ENCODE results near the gene FBP1.
"Not testable (repeated sequence)": the region's sequence is repeated elsewhere in the genome, so short reads cannot be mapped to it uniquely, and the experiment has no call there.

Gene FBP1

DNA sequence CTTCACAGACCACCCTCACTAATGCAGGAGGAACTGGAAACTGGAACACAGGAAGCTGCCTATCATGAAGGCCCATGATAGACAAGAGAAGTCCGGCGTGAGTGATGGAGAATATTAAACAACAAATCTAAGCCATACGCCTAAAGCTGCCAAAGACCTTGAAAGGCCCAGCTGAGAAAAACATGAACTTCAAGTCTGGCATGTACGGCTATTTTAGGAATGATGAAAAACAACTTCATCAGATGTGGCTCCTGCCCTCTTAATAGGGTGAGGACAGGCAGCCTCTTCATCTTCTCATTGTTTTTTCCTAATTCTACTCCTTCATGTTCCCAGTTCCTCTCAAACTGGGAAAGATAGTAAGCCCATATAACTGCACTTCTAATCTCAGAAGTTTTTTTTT lies 20.3 kb downstream of the FBP1 start:
- no peak for DNase-seq (ENCODE audit: low read depth in 3 of 3)

DNA sequence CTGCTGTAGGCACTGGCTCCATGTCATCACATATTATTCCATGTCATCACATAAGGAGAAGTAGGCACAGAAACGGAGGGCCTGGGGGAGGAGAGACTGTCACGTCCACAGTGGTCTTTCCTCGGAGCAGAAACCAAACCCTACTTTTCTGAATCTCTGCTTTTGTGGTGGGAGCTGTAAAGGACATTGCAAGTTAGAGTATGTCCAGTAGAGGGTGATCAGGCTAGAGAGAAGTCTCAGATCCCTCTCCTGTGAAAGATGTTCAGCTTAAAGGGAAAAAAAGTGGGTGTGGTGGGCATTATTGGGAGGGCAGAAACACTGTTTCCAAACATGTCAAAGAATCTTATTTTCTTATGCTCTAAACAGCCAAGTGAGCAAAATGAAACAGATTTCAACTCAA lies 26.3 kb downstream of the FBP1 start:
- DNase-seq (ENCODE audit: low read depth in 3 of 3), result no peak

DNA sequence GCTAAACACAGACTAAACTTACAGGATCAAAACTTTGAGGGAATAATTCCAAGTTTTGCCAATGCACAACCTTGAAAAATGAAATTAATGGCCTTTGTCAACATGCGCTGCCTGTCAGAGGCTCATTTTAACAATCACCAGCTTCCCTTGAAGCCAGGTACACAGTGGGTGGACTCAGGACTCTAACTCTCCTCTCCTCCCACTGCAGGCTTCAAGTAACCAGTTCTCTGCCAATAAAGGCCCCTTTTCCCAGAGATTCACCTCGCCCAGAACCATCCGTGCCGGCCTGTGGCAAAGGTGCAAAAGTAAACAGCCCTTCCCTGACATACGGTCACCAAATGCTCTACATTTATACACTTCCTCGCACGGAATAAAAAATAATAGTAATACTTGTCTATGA lies 27.2 kb downstream of the FBP1 start:
- no peak for DNase-seq (ENCODE audit: low read depth in 3 of 3)

DNA sequence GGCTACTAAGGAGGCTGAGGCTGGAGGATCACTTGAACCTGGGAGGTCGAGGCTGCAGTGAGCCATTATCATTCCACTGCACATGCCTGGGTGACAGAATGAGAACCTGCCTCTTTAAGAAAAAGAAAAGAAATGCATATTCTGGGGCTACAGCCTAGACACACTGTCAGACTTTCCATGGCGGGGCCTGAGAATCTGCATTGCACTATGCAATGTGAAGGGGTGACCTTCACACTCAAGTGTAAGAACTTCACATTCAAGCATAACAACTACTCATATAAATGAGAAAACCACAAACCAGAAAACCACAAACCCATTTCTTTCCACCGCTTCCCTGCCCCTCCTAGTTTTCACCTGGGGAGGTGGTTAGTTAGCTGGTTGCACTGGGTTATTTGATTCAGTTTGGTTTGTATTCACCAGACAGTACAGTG lies 27.7 kb downstream of the FBP1 start:
- peak; percentile 53 to 65 (median 55) for DNase-seq (ENCODE audit: low read depth in 3 of 3)

DNA sequence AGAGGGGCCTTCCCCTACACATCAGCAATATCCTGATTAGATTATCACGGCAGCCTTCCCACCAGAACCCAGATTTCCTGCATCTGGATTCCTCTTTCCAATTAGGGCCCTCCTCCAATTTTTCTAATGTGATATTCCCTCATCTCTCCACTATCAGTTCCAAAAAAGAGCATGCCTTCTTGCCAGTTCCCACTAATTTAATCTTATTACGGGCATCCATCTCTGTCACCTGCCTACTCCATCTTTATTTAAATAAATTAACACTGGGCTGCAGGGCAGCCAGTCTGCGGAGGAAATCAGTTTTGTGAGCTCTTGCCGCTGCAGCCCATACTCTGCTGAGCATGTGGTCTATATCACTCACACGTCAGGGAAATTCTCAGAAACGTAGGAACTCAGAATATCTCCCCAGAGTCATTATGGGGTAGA lies 29.1 kb downstream of the FBP1 start:
- DNase-seq (ENCODE audit: low read depth in 3 of 3), result no peak

DNA sequence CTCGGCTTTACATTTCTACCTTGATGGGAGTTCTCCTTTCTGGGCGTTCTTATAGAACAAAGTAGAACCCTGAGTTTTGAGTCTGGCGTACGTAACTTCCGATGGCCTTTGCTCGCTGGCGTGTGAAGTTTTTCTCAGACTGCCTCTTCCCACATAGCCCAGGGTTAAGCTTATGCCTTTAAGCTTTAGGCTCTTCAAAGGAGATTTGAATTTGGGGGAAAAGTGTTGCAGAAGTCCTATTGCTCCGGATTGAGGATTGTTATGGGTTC lies 32.0 kb downstream of the FBP1 start:
- DNase-seq (ENCODE audit: low read depth in 3 of 3), result no peak

DNA sequence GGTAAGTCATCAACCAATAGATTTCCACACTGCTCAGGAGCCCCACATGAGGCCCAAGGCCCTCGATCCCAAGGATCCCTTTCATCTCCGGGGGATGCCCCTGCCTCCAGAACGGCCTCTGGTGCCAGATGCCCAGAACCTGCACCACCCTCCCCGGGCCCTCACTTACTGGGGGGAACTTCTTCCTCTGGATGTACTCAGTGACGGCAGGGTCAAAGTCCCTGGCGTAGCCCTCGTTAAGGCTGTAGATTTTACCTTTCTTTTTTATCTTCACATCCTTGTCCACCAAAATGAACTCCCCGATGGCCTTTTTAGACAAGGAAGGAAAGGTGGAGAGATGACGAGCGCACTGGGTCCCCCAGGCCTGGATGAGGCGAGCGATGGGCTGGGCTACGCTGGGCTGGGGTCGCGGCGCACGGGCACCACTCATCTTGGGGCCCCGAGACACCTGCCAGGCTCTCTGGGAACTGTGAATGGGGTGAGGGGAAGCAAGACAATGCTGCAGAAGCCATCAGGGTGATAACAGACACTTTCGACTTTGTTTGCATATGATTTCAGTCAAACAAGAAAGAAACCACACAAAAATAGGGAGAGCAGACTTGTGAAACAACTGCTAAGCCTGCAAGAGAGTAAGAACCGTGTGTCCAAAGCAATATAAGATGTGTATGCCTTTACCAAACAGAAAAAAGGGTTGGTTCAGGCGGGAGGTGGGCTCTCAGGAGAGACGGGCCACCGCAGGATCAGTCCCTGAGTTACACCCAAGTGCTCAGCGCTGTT lies 32.5 kb downstream of the FBP1 start:
- no peak for DNase-seq (ENCODE audit: low read depth in 3 of 3)

DNA sequence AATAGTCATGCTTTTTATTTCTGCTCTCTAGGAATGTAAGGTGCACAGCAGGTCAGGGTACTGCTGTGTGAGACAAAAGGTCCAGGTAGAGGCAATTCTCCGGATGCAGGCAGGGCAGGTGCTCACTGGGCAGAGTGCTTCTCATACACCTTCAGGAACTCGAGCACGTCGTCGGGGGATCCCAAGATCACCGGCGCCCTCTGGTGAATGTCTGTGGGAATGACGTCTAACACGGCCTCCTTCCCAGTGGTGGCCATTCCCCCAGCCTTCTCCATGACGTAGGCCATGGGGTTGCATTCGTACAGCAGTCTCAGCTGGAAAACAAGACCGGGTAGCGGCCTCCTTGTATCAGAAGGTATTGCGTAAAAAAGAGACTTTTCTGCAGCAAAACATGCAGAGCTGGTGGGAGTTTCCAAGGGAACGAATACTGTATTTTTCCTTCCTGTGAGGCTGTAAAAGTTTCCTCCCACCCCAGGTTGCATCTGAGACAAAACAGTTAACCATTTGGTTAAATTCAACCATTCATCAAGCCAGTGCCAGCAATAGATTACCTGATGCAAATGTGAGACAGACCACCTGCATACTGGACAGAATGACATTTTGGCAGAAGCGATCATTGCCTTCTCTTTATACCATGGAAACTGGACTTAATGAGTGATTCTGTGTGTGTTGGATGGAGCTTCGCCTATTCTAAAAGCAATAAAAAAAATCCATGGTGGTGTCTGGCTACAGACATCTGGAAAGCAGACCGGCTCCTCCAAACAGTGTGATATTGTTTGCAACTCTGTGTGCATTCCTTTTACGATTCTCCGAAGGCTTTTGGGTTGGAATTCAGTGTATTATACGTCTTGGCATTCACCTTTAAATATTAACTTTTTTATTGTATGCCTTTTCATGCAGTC lies 35.8 kb downstream of the FBP1 start:
- peak; percentile 57 to 62 (median 59) for DNase-seq (ENCODE audit: low read depth in 3 of 3)

DNA sequence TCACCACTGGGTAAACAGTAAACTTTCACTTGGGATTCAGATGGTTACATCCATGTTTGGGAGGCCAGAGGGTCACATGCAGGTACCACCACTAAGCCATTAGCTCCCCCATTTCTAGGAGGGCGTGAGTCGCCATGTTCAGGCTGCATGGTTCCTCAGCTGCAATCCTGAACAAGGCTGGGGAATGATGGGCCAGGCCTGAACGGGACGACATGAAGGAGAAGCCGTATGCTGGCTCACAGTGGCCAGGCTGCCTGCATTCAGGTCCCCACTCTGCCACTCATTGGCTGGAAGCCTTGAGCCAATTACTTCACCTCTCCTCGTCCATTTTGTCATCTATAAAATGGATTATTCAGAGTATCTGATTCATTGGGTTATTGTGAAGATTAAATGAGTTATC lies 36.7 kb downstream of the FBP1 start:
- DNase-seq (ENCODE audit: low read depth in 3 of 3), result no peak

DNA sequence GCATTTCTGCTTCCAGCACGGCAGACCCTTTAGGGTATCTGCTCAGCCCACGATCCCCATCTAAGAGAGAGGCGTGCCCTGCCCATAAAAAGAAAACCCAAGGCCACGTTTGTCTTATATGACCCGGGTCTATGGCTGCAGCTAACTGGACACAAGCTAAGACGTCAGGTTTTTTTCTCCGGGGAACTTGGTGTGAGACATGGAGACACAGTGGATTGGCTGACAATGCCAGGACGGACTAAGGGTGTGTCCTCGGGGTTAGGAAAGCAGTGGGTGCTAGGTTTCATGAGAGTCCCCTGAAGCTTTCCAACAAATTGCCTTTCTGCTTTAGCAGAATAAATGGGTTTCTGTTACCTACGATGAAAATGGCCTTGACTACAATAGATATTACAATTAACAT lies 38.6 kb downstream of the FBP1 start:
- no peak for DNase-seq (ENCODE audit: low read depth in 3 of 3)

DNA sequence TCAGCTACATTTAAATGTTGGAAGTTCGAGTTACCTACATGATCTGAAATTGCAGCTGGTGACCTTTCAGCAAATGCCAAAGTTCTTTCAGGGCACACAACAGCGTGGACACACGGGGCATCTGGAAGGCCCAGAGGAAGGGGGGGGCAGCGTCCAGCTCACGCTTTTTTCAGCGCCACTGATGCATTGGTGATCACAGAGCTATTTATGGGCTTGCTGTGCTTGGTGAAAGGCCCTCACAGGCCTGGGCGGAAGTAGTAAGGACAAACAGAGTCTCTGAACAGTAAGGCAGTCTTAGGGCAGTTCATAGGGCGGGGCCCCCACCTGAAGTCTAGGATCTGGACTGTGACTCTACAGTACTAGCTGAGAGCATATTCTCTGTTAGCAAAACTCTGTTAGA lies 39.1 kb downstream of the FBP1 start:
- DNase-seq (ENCODE audit: low read depth in 3 of 3), result no peak

DNA sequence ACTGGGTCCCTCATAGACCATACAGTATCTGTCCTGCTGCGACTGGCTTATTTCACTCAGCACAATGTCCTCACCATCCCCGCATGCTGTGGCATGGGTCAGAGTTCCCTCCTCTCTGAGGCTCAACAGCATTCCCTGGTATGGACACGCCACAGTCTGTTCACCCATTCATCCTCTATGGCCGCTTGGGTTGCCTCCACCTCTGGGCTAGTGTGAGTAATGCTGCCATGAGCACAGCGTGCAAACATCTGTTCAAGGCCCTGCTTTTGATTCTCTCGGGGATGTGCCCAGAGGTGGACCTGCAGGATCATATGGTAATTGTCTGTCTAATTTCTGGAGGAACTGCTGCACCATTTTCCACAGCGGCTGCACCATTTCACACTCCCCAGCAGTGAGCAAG lies 40.2 kb downstream of the FBP1 start:
- no peak for DNase-seq (ENCODE audit: low read depth in 3 of 3)

DNA sequence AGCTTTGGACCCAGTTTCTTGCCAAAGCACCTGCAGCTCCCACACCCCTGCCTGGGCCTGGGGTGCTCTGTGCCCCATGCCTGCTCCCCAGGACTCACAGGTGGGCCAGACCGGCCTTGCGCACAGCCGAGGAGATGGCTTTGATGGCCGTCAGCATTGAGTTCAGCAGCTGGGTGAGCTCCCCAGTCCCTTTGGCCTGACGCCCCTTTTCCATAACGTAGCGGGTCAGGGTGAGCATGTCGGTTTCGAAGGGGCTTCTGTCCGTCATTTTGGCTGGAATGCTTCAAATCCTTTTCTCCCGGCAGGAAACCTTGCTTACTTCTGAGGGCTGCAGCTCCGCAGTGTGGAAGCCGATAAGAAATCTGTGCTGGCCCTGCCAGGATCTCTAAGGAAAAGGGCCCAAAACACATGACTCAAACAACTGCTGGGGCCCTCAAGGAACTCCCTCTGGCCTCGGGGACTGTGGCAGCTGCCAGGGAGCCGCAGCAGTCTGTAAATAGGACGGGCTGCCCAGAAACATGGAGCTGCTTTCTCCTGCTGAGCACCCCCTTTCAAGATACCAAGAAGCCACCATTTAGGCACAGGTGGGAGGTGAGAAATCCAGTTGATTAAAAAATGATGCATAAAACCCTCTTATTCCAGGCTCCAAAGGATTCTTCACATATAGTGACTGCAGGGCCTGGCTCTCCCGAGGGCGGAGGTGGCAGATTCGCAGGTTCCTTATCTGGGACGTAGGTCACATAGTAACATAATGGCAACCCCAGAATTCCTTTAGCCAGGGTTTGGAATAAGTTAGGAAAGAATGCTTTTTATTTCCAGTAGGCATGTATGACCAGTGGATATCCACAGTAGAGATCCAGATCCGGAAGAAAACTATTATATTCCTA lies 45.6 kb downstream of the FBP1 start, which contains the start of gene FBP2:
FBP2 (minus strand) TSS at position 366 of the 887 bp plus-strand sequence; CDS start at position 268, 98 bp downstream.
- DNase-seq (ENCODE audit: low read depth in 3 of 3), result no peak

DNA sequence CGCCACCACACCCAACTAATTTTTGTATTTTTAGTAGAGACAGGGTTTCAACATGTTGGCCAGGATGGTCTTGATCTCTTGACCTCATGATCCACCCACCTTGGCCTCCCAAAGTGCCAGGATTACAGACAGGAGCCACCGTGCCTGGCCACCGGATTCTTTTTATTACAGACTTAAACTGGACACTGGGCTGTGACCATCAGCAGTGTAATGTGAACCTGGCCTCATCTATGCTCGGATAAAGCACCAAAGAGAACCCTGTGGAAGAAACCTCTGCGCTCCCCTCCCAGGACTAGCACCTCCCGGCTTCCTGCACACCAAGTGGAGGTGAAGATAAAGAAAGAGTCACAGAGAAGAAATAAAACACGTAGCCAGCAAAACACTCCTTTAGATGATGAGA lies 46.6 kb downstream of the FBP1 start:
- DNase-seq (ENCODE audit: low read depth in 3 of 3), result not testable (repeated sequence)

DNA sequence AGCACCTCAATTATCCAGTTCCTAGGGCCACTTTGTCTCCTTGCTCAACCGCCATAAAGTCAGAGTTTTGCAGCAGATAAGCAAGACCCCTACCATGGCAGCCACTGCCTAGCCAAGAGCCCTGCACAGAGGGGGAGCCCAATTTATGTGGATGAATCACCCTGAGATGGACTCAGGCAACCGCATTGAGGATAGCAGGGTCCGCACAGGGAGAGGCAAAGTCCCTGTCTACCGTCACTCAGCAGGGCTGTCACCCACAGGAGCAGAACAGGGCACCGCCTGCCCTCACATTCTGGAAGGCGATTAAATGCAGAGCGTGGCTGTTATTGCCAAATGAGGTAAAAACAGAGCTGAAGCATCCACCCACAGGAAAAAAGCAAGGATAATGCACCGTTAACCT lies 47.4 kb downstream of the FBP1 start:
- DNase-seq (ENCODE audit: low read depth in 3 of 3), result no peak

DNA sequence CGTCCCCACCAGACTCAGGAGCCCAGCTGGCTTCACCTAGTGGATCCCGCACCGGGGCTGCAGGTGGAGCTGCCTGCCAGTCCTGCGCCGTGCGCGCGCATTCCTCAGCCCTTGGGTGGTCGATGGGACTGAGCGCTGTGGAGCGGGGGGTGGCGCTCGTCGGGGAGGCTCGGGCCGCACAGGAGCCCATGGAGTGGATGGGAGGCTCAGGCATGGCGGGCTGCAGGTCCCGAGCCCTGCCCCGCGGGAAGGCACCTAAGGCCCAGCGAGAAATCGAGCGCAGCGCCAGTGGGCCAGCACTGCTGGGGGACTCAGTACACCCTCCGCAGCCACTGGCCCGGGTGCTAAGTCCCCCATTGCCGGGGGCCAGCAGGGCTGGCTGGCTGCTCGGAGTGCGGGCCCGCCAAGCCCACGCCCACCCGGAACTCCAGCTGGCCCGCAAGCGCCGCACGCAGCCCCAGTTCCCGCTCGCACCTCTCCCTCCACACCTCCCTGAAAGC lies 48.2 kb downstream of the FBP1 start:
- DNase-seq (ENCODE audit: low read depth in 3 of 3), result not testable (repeated sequence)

DNA sequence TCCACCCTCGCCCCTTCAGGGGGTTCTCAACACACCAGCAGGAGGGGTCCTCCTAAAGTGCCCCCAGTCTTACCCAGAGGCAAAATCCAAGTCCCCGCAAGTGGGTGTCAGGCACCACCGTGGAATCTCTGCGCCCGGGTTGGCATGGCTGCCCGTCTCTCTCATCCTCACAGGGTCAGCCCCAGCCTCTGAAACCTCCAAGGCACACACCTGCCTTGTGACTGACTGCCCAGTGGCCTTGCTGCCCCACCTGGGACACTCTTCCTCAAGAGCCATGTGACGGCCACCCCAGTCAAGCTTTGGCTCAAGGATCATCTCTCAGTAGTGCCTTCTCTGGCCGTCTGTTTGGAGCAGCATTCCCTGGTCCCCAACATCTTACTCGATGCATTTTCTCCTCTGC lies 50.6 kb downstream of the FBP1 start:
- DNase-seq (ENCODE audit: low read depth in 3 of 3), result no peak

DNA sequence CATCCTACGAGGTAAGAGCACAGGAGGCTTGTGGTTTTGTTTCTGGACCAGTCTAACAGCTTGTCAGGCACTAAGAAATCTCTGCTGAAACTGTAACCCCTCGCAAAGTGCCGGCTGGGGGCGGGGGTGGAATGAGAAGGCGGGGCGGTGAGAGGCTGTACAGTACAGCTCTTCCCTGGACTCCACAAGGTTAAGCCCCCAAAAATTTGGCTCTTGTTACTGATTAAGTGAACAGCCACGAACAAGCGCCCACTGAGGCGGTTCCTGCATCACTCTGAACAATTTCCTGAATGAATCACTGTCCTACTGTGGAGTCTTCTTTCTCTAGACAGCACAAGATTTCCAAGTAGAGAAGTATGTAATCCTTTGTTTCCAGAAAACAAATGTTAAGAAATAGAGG lies 52.5 kb downstream of the FBP1 start:
- DNase-seq (ENCODE audit: low read depth in 3 of 3), result no peak

DNA sequence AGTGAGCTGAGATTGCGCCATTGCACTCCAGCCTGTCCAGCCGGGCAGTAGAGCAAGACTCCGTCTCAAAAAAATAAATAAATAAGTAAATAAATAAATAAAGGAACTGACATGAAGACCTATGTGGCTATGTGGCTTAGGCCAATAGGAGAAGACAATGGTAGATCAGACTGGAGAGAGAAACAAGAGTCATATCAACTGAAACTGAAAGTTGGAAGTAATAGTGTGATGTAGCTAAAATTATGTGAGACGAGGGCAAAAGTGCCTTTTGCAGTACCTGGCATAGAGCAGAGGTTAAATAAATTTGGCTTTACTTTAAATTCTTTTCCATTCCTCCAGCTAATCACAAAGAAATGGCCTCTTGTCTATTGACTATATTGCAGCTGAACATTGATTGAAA lies 53.0 kb downstream of the FBP1 start:
- DNase-seq (ENCODE audit: low read depth in 3 of 3), result no peak

DNA sequence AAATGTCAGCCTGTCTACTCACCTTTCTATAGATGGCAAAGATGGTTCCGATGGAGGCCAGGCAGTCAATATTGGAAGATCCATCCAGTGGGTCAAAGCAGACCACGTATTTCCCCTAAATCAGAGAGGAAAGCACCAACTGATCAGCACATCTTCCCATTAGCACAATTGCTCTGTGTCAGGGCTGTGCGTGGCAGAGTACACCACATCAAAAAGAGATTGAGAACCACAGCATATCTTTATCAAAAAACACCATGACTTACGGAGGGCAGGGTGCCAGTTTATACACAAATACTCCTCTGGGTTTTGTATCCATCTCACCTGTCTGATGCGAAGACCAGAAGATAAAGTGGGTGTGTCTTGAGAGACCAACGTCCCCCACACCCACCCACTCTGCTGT lies 54.8 kb downstream of the FBP1 start:
- DNase-seq (ENCODE audit: low read depth in 3 of 3), result no peak

DNA sequence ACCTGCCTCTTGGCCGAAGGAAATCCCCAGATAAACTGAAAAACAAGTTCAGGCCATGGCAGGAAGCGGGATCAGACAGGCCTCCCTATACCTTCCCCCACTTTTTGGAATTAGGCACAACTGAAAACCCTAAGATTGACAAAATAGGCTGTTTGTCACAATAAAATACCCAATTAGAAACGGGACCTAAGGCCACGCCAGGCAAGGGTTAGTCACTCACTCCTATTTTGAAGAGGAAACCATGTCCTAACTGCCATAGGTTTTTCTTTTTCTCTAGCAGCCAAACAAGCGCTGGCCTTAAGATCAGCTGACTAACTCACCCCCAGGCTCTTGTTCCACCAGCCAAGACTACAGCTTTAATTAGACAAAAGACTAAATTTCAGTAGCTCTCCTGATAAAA lies 57.6 kb downstream of the FBP1 start:
- no peak for DNase-seq (ENCODE audit: low read depth in 3 of 3)

DNA sequence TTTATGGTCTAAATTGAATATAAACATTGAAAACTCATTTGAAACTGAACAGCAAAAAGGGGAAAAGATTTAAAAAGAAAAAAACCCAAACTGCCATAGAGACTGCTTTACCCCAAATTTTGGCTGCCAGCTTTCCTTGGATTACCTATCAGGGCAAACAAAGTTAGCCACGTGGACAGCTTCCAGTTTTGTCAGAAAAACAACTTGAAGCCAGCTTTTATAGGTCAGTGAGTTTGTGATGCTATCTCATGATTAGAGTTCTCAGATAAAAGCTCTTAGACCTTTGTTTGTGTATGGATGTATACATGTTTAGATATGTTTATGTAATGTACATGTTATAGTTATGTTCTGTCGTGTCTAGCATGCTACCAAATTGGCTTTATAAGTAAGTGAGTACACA lies 61.7 kb downstream of the FBP1 start:
- no peak for DNase-seq (ENCODE audit: low read depth in 3 of 3)

Data from stimulated activated CD4-positive, alpha-beta T cell treated with anti-CD3 and anti-CD28 coated beads, TNF-alpha, amount 100 ng/mL, for 48 hours (primary cell).